Fibroblast of peridontal ligament (primary cell): ENCODE results near the gene RAD51B.

ENCODE experiments used
- DNase-seq: peaks from one replicate; pipeline ENCODE4 v3.0.0-alpha.2; 2010; ENCODE audit errors: extremely low read depth

RAD51B gene

GRCh38 chr14:68718023-68718990, 898.7 kb downstream of the RAD51B start:
- DNase-seq = peak; percentile 14

GRCh38 chr14:68719634-68720384, 900.2 kb downstream of the RAD51B start:
- no peak for DNase-seq

- DNase-seq = no peak
Measured at GRCh38 chr14:68722186-68722585, 902.6 kb downstream of the RAD51B start.

GRCh38 chr14:68722968-68723566, 903.5 kb downstream of the RAD51B start:
- DNase-seq = no peak

GRCh38 chr14:68723808-68724268, 904.3 kb downstream of the RAD51B start:
- no peak for DNase-seq

- DNase-seq = no peak
Measured at GRCh38 chr14:68724914-68725313, 905.3 kb downstream of the RAD51B start.

- DNase-seq = no peak
Measured at GRCh38 chr14:68726093-68726695, 906.6 kb downstream of the RAD51B start.

- DNase-seq = no peak
Measured at GRCh38 chr14:68727315-68728047, 907.9 kb downstream of the RAD51B start.

GRCh38 chr14:68728342-68729106, 908.9 kb downstream of the RAD51B start:
- DNase-seq = no peak

- no peak for DNase-seq
Measured at GRCh38 chr14:68729556-68729955, 910.0 kb downstream of the RAD51B start.

- no peak for DNase-seq
Measured at GRCh38 chr14:68730348-68730747, 910.8 kb downstream of the RAD51B start.

- no peak for DNase-seq
Measured at GRCh38 chr14:68730811-68731425, 911.3 kb downstream of the RAD51B start.

GRCh38 chr14:68733086-68733914, 913.7 kb downstream of the RAD51B start:
- DNase-seq = no peak

GRCh38 chr14:68734231-68734732, 914.7 kb downstream of the RAD51B start:
- DNase-seq = no peak

GRCh38 chr14:68735856-68736255, 916.3 kb downstream of the RAD51B start:
- DNase-seq = peak; percentile 58

GRCh38 chr14:68736471-68736871, 916.9 kb downstream of the RAD51B start:
- peak; percentile 35 for DNase-seq

GRCh38 chr14:68737086-68737485, 917.5 kb downstream of the RAD51B start:
- no peak for DNase-seq

GRCh38 chr14:68738559-68738958, 919.0 kb downstream of the RAD51B start:
- no peak for DNase-seq

- no peak for DNase-seq
Measured at GRCh38 chr14:68739701-68740100, 920.1 kb downstream of the RAD51B start.
